ENCODE results near the gene ACOT4.

DNA sequence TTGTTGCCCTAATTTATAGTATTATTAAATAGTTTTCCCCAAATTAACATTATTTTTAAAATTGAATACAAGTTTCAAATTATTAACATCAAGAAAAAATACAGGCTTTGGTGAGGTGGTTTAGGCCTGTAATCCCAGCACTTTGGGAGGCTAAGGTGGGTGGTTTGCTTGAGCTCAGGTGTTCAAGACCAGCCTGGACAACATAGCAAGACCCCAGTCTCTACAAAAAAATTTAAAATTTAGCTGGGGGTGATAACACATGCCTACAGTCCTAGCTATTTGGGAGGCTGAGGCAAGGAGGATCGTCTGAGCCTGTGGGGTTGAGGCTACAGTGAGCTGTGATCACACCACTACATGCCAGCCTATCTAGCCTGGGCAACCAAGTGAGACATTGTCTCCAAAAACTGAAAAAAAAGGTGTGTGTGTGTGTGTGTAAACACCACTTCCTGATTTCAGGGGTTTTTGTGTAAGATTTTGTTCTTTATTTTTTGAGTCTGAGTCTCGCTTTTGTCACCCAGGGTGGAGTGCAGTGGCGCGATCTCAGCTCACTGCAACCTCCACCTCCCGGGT, 49.2 kb downstream of the ACOT4 start:
- TF ChIP-seq CTCF (IDR thresholded peaks at IDR 0.05): no peak
- TF ChIP-seq POLR2A (IDR thresholded peaks at IDR 0.05): no peak
- TF ChIP-seq EP300 (IDR thresholded peaks at IDR 0.05): no peak

Data from ovary (tissue), 3 donors.